GM12873 (cell line): ENCODE measurements around the gene MFN2.

Source experiments
- CTCF ChIP-seq: IDR thresholded peaks from 2 replicates; pipeline ENCODE4 v1.5.1; 2012; ENCODE audit warnings: low read depth, mild to moderate bottlenecking, moderate library complexity, low read length, control low read depth; ENCODE audit not compliant: insufficient read depth; ENCODE audit errors: missing control alignments

MFN2 gene

GRCh38 chr1:12019858-12020509 is 39.7 kb downstream of the MFN2 start:
- no peak for TF ChIP-seq CTCF

- no peak for TF ChIP-seq CTCF
Observed at GRCh38 chr1:12021616-12022015, 41.4 kb downstream of the MFN2 start.

GRCh38 chr1:12022036-12022435 is 41.8 kb downstream of the MFN2 start:
- no peak for TF ChIP-seq CTCF

GRCh38 chr1:12026586-12026985 is 46.3 kb downstream of the MFN2 start:
- no peak for TF ChIP-seq CTCF

DNA sequence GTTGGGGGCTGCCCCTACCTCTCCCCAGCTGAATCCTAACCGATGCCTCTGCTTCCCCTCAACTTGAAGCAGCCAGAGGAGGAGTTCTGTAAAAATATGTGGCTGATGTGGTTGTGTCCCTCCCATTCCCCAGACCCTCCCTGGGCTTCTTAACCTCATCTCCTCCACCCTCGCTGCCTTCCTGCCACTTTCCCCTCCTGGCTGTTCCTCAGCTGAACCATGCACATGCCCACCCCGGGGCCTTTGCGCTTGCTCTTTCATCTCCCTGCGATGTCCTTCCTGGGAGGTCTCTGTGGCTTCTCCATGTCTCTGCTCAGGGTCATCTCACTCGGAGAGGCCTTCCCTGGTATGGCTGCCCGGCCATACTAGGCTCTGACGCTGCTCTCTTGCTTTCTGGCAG is 48.0 kb downstream of the MFN2 start:
- no peak for TF ChIP-seq CTCF

DNA sequence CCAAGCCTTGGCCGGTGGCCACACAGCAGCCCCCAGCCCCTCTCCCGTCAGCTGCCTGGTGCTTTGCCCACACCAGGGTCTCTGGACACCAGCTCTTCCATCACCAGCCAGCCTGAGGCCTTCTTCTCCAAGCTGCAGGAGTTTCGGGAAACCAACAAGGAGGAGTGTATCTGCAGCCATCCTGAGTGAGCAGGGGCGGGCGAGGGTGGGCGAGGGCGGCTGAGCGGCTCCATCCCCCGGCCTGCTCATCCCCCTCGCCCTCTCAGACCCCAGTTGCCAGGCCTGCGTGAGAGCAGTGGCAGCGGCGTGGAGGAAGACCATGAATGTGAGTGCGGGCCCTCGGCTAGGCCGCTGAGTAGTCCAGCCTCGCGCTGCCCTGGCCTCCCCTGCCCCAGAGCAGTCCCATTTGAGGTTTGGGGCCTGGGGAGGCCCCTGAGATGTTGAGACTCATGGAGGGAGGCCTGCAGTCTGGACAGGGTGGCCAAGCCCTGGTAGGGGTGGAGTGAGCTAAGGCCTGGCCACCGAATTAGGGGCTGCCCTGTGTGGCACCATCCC is 48.8 kb downstream of the MFN2 start:
- no peak for TF ChIP-seq CTCF

DNA sequence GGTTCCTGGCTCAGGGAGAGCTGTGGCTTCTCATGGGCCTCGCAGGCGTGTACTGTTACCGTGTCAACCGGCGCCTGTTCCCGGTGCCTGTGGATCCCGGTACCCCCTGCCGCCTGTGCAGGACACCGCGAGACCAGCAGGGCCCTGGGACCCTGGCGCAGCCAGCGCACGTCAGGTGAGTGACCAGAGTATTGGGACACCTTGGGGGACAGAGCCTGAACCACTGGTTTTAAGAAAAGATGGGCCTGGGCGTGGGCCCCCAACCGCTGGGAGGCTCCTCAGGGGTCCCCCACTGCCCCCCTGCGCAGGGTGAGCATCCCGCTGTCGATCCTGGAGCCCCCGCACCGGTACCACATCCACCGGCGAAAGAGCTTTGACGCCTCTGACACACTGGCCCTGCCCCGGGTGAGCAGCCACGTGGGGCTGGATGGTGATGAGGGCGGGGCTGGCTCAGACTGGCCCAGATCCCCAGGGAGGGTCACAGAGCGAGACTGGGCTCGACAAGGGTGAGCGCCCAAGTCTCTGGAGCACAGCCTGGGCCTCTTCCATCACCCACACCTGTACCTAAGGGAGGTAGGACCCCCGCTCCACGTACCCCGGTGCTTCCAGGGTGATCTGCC is 49.6 kb downstream of the MFN2 start:
- TF ChIP-seq CTCF: no peak
